H1 (cell line): ENCODE results near the gene WDR7. TPM values are rescaled to one million over a fixed set of nuclear protein-coding genes. Genes with fewer than 3 reads are reported as not detected.

Experiments used
- CTCF ChIA-PET: fragments of 300-600 bp; sonication (Branson Sonifier 250); formaldehyde crosslinking; loops from one replicate; lab custom pipeline; 2021; ENCODE audit not compliant: partially characterized antibody; lab: Charles Lee
- POLR2A ChIA-PET: fragments of 300-600 bp; sonication (Branson Sonifier 250); formaldehyde crosslinking; loops from one replicate; lab custom pipeline; 2021; ENCODE audit warnings: inconsistent platforms; ENCODE audit not compliant: partially characterized antibody; lab: Charles Lee
- DNase-seq, 2 experiments: peaks; one replicate each; pipeline versions ENCODE4 v3.0.0 to v3.0.0-alpha.2; 2010 to 2022; ENCODE audit warnings: low spot score in 2 of 2, low read depth in 1 of 2, mixed read lengths in 1 of 2
- FAIRE-seq: peaks from 2 replicates; lab custom pipeline; 2011; peaks lifted over from hg19 to GRCh38; lab: Jason Lieb, UNC
- H2AFZ ChIP-seq: 2 replicates; pipeline ENCODE4 v1.8.1; 2012; ENCODE audit warnings: low read length, inconsistent platforms
- H2AK5ac ChIP-seq: 2 replicates; pipeline ENCODE4 v1.6.1; 2013; ENCODE audit warnings: low read depth, low read length
- H2BK120ac ChIP-seq: replicated peaks from 2 replicates; pipeline ENCODE3; 2013; ENCODE audit warnings: low read depth, low read length, inconsistent platforms
- H2BK12ac ChIP-seq: 2 replicates; pipeline ENCODE4 v1.6.1; 2013; ENCODE audit warnings: low read depth, low read length
- H2BK15ac ChIP-seq: 2 replicates; pipeline ENCODE4 v1.6.1; 2013; ENCODE audit warnings: low read length
- H2BK20ac ChIP-seq: 2 replicates; pipeline ENCODE4 v1.6.1; 2013; ENCODE audit warnings: low read length
- H2BK5ac ChIP-seq: 2 replicates; pipeline ENCODE4 v1.6.1; 2013; ENCODE audit warnings: low read depth, low read length
- H3K14ac ChIP-seq: 2 replicates; pipeline ENCODE4 v1.6.1; 2013; ENCODE audit warnings: inconsistent platforms; ENCODE audit not compliant: insufficient read length
- H3K18ac ChIP-seq: 2 replicates; pipeline ENCODE4 v1.6.1; 2013; ENCODE audit warnings: low read length; ENCODE audit errors: extremely low read depth
- H3K23ac ChIP-seq: 2 replicates; pipeline ENCODE4 v1.6.1; 2013; ENCODE audit warnings: inconsistent platforms; ENCODE audit not compliant: insufficient read length
- H3K23me2 ChIP-seq: 2 replicates; pipeline ENCODE4 v1.6.1; 2013; ENCODE audit warnings: low read depth, low read length
- H3K27ac ChIP-seq: 2 replicates; pipeline ENCODE4 v1.6.1; 2011; ENCODE audit warnings: low read depth, low read length, inconsistent platforms
- H3K27me3 ChIP-seq, 4 experiments: replicated peaks in 1 of 4; 1 replicate in 1 of 4; 2 replicates in 3 of 4; pipeline versions ENCODE4 v1.6.1 to v1.8.1; 2011 to 2013; ENCODE audit warnings: low read length in 3 of 4, mild to moderate bottlenecking in 3 of 4, inconsistent platforms in 2 of 4, mixed read lengths in 2 of 4, moderate library complexity in 1 of 4; ENCODE audit not compliant: control insufficient read depth in 3 of 4, insufficient read depth in 3 of 4; ENCODE audit errors: extremely low read depth in 1 of 4
- H3K36me3 ChIP-seq, 4 experiments: 2 replicates each; pipeline versions ENCODE4 v1.6.1 to v1.8.1; 2011 to 2013; ENCODE audit warnings: mild to moderate bottlenecking in 4 of 4, low read length in 3 of 4, moderate library complexity in 2 of 4, control low read depth in 1 of 4, inconsistent platforms in 1 of 4; ENCODE audit not compliant: insufficient read depth in 4 of 4, control insufficient read depth in 2 of 4
- H3K4ac ChIP-seq: replicated peaks from 2 replicates; pipeline ENCODE3; 2013; ENCODE audit warnings: low read length, low read depth, mixed read lengths, inconsistent platforms; ENCODE audit not compliant: insufficient read length
- H3K4me1 ChIP-seq, 4 experiments: replicated peaks in 1 of 4; 1 replicate in 1 of 4; 2 replicates in 3 of 4; pipeline versions ENCODE4 v1.6.1 to v1.8.1; 2011 to 2013; ENCODE audit warnings: low read length in 3 of 4, inconsistent platforms in 2 of 4, mixed read lengths in 1 of 4; ENCODE audit not compliant: insufficient read depth in 4 of 4, control insufficient read depth in 3 of 4
- H3K4me2 ChIP-seq, 2 experiments: 2 replicates each; pipeline versions ENCODE4 v1.6.1 to v1.8.1; 2011 to 2013; ENCODE audit warnings: low read depth in 2 of 2, low read length in 2 of 2, control low read depth in 1 of 2, inconsistent platforms in 1 of 2, mild to moderate bottlenecking in 1 of 2; ENCODE audit not compliant: insufficient read depth in 1 of 2
- H3K4me3 ChIP-seq, 4 experiments: fragments of 200-600, 300-600 bp in 1 of 4; sonication (generic), shearing (Covaris generic), sonication (Bioruptor Twin) in 1 of 4; 2 replicates each; pipeline versions ENCODE4 v1.5.1 to v1.8.1; 2011 to 2016; ENCODE audit warnings: low read length in 4 of 4, low read depth in 3 of 4, control low read depth in 2 of 4, inconsistent platforms in 2 of 4, mild to moderate bottlenecking in 2 of 4, mixed read lengths in 1 of 4, moderate library complexity in 1 of 4; ENCODE audit not compliant: insufficient read depth in 2 of 4; ENCODE audit errors: extremely low read depth in 1 of 4
- H3K56ac ChIP-seq: replicated peaks from 2 replicates; pipeline ENCODE3; 2013; ENCODE audit warnings: low read depth, mild to moderate bottlenecking, mixed read lengths, low read length, inconsistent platforms; ENCODE audit not compliant: insufficient read length
- H3K79me1 ChIP-seq: 2 replicates; pipeline ENCODE4 v1.6.1; 2013; ENCODE audit warnings: low read depth, low read length, control low read depth
- H3K79me2 ChIP-seq, 2 experiments: 2 replicates each; pipeline versions ENCODE4 v1.6.1 to v1.8.1; 2012 to 2013; ENCODE audit warnings: low read length in 2 of 2, mild to moderate bottlenecking in 2 of 2, inconsistent platforms in 1 of 2; ENCODE audit not compliant: insufficient read depth in 2 of 2, control insufficient read depth in 1 of 2
- H3K9ac ChIP-seq, 4 experiments: replicated peaks in 1 of 4; 1 replicate in 1 of 4; 2 replicates in 3 of 4; pipeline versions ENCODE4 v1.6.1 to v1.8.1; 2011 to 2013; ENCODE audit warnings: low read depth in 3 of 4, low read length in 3 of 4, control low read depth in 2 of 4, mild to moderate bottlenecking in 2 of 4, moderate library complexity in 2 of 4, inconsistent platforms in 1 of 4; ENCODE audit errors: extremely low read depth in 1 of 4
- H3K9me3 ChIP-seq, 2 experiments: 2 replicates each; pipeline versions ENCODE4 v1.6.1 to v1.8.1; 2012 to 2013; ENCODE audit warnings: mild to moderate bottlenecking in 2 of 2, moderate library complexity in 2 of 2, control low read depth in 1 of 2, inconsistent platforms in 1 of 2, low read depth in 1 of 2, low read length in 1 of 2, mixed read lengths in 1 of 2; ENCODE audit not compliant: insufficient read depth in 2 of 2
- H4K20me1 ChIP-seq, 2 experiments: replicated peaks in 1 of 2; 2 replicates each; pipeline versions ENCODE3 to v1.8.1; 2011 to 2013; ENCODE audit warnings: inconsistent platforms in 2 of 2, low read length in 2 of 2, mild to moderate bottlenecking in 1 of 2; ENCODE audit not compliant: insufficient read depth in 2 of 2, control insufficient read depth in 1 of 2
- H4K5ac ChIP-seq: 2 replicates; pipeline ENCODE4 v1.6.1; 2013; ENCODE audit warnings: low read length, low read depth, mixed read lengths, inconsistent platforms; ENCODE audit not compliant: insufficient read length
- H4K8ac ChIP-seq: 2 replicates; pipeline ENCODE4 v1.8.0; 2013; ENCODE audit warnings: mild to moderate bottlenecking, moderate library complexity, low read length, inconsistent platforms; ENCODE audit not compliant: insufficient read depth; ENCODE audit errors: extremely low read depth
- H4K91ac ChIP-seq: replicated peaks from 2 replicates; pipeline ENCODE3; 2013; ENCODE audit warnings: low read length, mixed read lengths, inconsistent platforms; ENCODE audit not compliant: insufficient read length
- BACH1 ChIP-seq: IDR thresholded peaks from 2 replicates; pipeline ENCODE4 v1.6.1; 2012; ENCODE audit warnings: low read length, improper control_type of control experiment
- BRCA1 ChIP-seq: IDR thresholded peaks from 2 replicates; pipeline ENCODE4 v1.6.1; 2012; ENCODE audit warnings: low read depth, low read length, improper control_type of control experiment
- CHD2 ChIP-seq: IDR thresholded peaks from 2 replicates; pipeline ENCODE4 v1.6.1; 2012; ENCODE audit warnings: low read length, improper control_type of control experiment
- GABPA ChIP-seq: IDR thresholded peaks from 2 replicates; pipeline ENCODE4 v1.6.1; 2011; ENCODE audit warnings: mild to moderate bottlenecking, low read length, moderate library complexity, borderline replicate concordance; ENCODE audit not compliant: insufficient read depth
- HDAC2 ChIP-seq, 2 experiments: fragments of 300-600 bp in 1 of 2; sonication (generic) in 1 of 2; IDR thresholded peaks; 2 replicates each; pipeline ENCODE4 v1.6.1; 2011 to 2012; ENCODE audit warnings: low read depth in 2 of 2, low read length in 2 of 2, mild to moderate bottlenecking in 2 of 2, moderate library complexity in 2 of 2, borderline replicate concordance in 1 of 2, inconsistent platforms in 1 of 2
- JUN ChIP-seq: IDR thresholded peaks from 2 replicates; pipeline ENCODE4 v1.6.1; 2011; ENCODE audit warnings: low read depth, mild to moderate bottlenecking, improper control_type of control experiment, low read length
- KDM5A ChIP-seq: fragments of 200-600 bp; IDR thresholded peaks from 2 replicates; pipeline ENCODE4 v1.7.1; 2012; ENCODE audit warnings: mild to moderate bottlenecking, low read length, inconsistent platforms, mixed read lengths
- MAFK ChIP-seq: IDR thresholded peaks from 2 replicates; pipeline ENCODE4 v1.6.1; 2012; ENCODE audit warnings: low read depth, mild to moderate bottlenecking, improper control_type of control experiment, low read length
- RAD21 ChIP-seq, 2 experiments: IDR thresholded peaks in 1 of 2; conservative IDR thresholded peaks in 1 of 2; 2 replicates each; pipeline ENCODE4 v1.6.1; 2011; ENCODE audit warnings: low read depth in 2 of 2, low read length in 2 of 2, improper control_type of control experiment in 1 of 2, inconsistent platforms in 1 of 2, mild to moderate bottlenecking in 1 of 2, moderate library complexity in 1 of 2
- SIX5 ChIP-seq: IDR thresholded peaks from 2 replicates; pipeline ENCODE4 v1.6.1; 2011; ENCODE audit warnings: mild to moderate bottlenecking, low read depth, low read length
- TAF1 ChIP-seq: IDR thresholded peaks from 2 replicates; pipeline ENCODE4 v1.6.1; 2011; ENCODE audit warnings: mild to moderate bottlenecking, low read depth, low read length
- WGBS, 2 experiments: shearing (Covaris generic) in 1 of 2; methylation state at CpG; one replicate each; pipeline versions ENCODE4 v1.1.6 to v1.1.7; 2013 to 2015; ENCODE audit warnings: low lambda C conversion rate in 2 of 2, mixed read lengths in 2 of 2, inconsistent platforms in 1 of 2, low coverage in 1 of 2, missing lambda C conversion rate in 1 of 2; ENCODE audit not compliant: insufficient replicate concordance in 2 of 2, insufficient coverage in 1 of 2, insufficient read length in 1 of 2; ENCODE audit errors: extremely low coverage in 1 of 2, missing lambda C conversion rate in 1 of 2; 5-methylcytosine and 5-hydroxymethylcytosine counted together
- polyA plus RNA-seq, 7 experiments: library from polyadenylated mRNA; depleted of rRNA in 3 of 7; stranded (reverse) in 5 of 7; unstranded in 2 of 7; fragments of >200 nt in 5 of 7; fragments of 200-250 nt in 2 of 7; gene quantifications; 1 replicate in 5 of 7; 2 replicates in 1 of 7; 4 replicates in 1 of 7; pipeline versions ENCODE4 v1.2.1 to v1.2.3, GENCODE V29; 2011 to 2013; ENCODE audit warnings: missing spikeins in 2 of 7, mixed read lengths in 2 of 7
- total RNA-seq: library from RNA; stranded (reverse); fragmentation: NEBNext Ultra II Directional; extraction: Animal tissue kit (Norgen Biotek cat#: 25700); gene quantifications from 2 replicates; pipeline ENCODE4 v1.2.1, GENCODE V29; 2021
- TF ChIP-seq, protein P1 (sequence below): IDR thresholded peaks from 2 replicates; pipeline ENCODE4 v1.6.1; 2011; ENCODE audit warnings: low read depth, mild to moderate bottlenecking, low read length; ENCODE audit not compliant: insufficient read depth

The WDR7 gene
- total and polyA plus RNA-seq, 2 of the 8 experiments (the other 6 are each of a cell fraction or from before 2014, with no cell fraction given), result 5.5 to 15.2 TPM

- Histone ChIP-seq H2AFZ (no peak overlapping the region), H4K5ac (no peak overlapping the region), H2BK15ac (no peak overlapping the region), H3K18ac (no peak overlapping the region), H3K36me3 (no peaks in the 10 kb centered on the region), H3K27ac (no peak overlapping the region), H3K27me3 (no peaks in the 10 kb centered on the region), H3K9me3 (no peaks in the 10 kb centered on the region), H4K20me1 (no peaks in the 10 kb centered on the region), H2BK12ac (no peak overlapping the region), H3K4me1 (peaks cover 0 to 4% (median 0%) of the 10 kb centered on the region in 4 experiments; a peak in 1 of 7 replicates), H2AK5ac (no peak overlapping the region), H3K79me2 (no peaks in the 10 kb centered on the region), H3K14ac (no peak overlapping the region), H3K56ac (no peak overlapping the region), H3K4me2 (no peak overlapping the region), H4K91ac (no peak overlapping the region), H2BK5ac (no peak overlapping the region), H3K23ac (no peak overlapping the region), H3K79me1 (no peaks in the 10 kb centered on the region), H2BK120ac (no peak overlapping the region), H4K8ac (no peak overlapping the region), H3K4ac (no peak overlapping the region), H2BK20ac (no peak overlapping the region), H3K23me2 (no peaks in the 10 kb centered on the region), H3K4me3 (no peak overlapping the region), H3K9ac (no peak overlapping the region)
- WGBS, 2 experiments, result 65% methylated on average over 2 of the region's 2 CpGs; no CpG with 5 or more reads in 1 of the 2 experiments
- FAIRE-seq (no peak), DNase-seq (no peak)
- ChIA-PET CTCF (no interaction called here), POLR2A (no interaction called here)
- TF ChIP-seq BRCA1 (no peak), MAFK (no peak), JUN (no peak), RAD21 (IDR thresholded peaks at IDR 0.05 in 1 of 2, conservative IDR thresholded peaks at IDR 0.05 in 1 of 2; ENCODE audit: low read depth in 2 of 2, low read length in 2 of 2) (no peak), TAF1 (no peak), GABPA (no peak), HDAC2 (IDR thresholded peaks at IDR 0.05; ENCODE audit: borderline replicate concordance in 1 of 2, low read depth in 2 of 2, low read length in 2 of 2) (no peak), KDM5A (no peak), CHD2 (no peak), SIX5 (no peak), BACH1 (no peak)
- TF ChIP-seq, protein P1, sequence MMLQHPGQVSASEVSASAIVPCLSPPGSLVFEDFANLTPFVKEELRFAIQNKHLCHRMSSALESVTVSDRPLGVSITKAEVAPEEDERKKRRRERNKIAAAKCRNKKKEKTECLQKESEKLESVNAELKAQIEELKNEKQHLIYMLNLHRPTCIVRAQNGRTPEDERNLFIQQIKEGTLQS, result no peak
These were observed 246.0 kb downstream of the WDR7 start for GRCh38 chr18:56897122-56897521.
